Nephron progenitor cell (in vitro differentiated cells): Measurements from ENCODE around the gene COLQ.

Experiments used
- DNase-seq: peaks from one replicate; pipeline ENCODE4 v3.0.0; 2021
- H3K27ac Mint-ChIP-seq: 2 replicates; pipeline ENCODE4 v1.8.0; 2021; ENCODE audit warnings: mild to moderate bottlenecking, moderate library complexity, mixed read lengths
- H3K27me3 Mint-ChIP-seq: 2 replicates; pipeline ENCODE4 v1.8.0; 2021; ENCODE audit warnings: mild to moderate bottlenecking, low read depth, mixed read lengths; ENCODE audit not compliant: poor library complexity
- H3K36me3 Mint-ChIP-seq: 2 replicates; pipeline ENCODE4 v1.8.0; 2021; ENCODE audit warnings: low read depth, mixed read lengths
- H3K4me1 Mint-ChIP-seq: 2 replicates; pipeline ENCODE4 v1.8.0; 2021; ENCODE audit warnings: mixed read lengths
- H3K4me3 Mint-ChIP-seq: 2 replicates; pipeline ENCODE4 v1.8.0; 2021; ENCODE audit warnings: mild to moderate bottlenecking, moderate library complexity, mixed read lengths
- H3K9me3 Mint-ChIP-seq: 2 replicates; pipeline ENCODE4 v1.8.0; 2021; ENCODE audit warnings: mild to moderate bottlenecking, moderate library complexity, mixed read lengths
- TF ChIP-seq, protein P1 (sequence below): fragments of 200-600 bp; sonication (generic); IDR thresholded peaks from 2 replicates; pipeline ENCODE4 v1.5.0; 2021; ENCODE audit warnings: antibody characterized with exemption

Gene COLQ

DNA sequence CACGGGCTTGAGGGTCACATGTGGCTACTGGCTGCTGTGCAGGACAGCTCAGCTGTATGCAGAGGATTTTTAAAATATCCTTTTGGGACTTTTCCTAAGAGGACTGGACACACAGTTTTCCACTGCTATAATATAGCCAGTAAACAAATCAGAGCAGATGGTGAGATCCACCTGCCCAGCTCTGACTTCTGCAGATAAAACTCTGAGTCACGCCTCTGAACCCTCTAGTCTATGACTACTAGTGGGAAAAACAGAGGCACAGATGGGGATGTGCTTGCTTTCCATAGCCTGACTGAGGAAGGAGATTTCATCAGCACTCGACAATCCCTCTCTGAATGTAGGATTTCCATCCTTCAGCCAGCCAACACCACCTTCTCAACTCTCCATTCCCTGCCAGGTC, 45.1 kb downstream of the COLQ start:
- no peaks in the 10 kb centered on the region for H3K36me3 Mint-ChIP-seq
- DNase-seq: no peak
- peaks cover 6% of the 10 kb centered on the region for H3K9me3 Mint-ChIP-seq
- H3K4me1 Mint-ChIP-seq: no peaks in the 10 kb centered on the region
- H3K27me3 Mint-ChIP-seq: peaks cover 20% of the 10 kb centered on the region
- H3K27ac Mint-ChIP-seq: no peak overlapping the region
- TF ChIP-seq, protein P1, sequence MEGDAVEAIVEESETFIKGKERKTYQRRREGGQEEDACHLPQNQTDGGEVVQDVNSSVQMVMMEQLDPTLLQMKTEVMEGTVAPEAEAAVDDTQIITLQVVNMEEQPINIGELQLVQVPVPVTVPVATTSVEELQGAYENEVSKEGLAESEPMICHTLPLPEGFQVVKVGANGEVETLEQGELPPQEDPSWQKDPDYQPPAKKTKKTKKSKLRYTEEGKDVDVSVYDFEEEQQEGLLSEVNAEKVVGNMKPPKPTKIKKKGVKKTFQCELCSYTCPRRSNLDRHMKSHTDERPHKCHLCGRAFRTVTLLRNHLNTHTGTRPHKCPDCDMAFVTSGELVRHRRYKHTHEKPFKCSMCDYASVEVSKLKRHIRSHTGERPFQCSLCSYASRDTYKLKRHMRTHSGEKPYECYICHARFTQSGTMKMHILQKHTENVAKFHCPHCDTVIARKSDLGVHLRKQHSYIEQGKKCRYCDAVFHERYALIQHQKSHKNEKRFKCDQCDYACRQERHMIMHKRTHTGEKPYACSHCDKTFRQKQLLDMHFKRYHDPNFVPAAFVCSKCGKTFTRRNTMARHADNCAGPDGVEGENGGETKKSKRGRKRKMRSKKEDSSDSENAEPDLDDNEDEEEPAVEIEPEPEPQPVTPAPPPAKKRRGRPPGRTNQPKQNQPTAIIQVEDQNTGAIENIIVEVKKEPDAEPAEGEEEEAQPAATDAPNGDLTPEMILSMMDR: no peak
- H3K4me3 Mint-ChIP-seq: no peak overlapping the region

- TF ChIP-seq, protein P1: no peak
- Mint-ChIP-seq H3K27ac (no peak overlapping the region), H3K36me3 (no peaks in the 10 kb centered on the region), H3K9me3 (no peaks in the 10 kb centered on the region), H3K4me3 (no peak overlapping the region), H3K4me1 (no peaks in the 10 kb centered on the region), H3K27me3 (peaks cover 20% of the 10 kb centered on the region)
- DNase-seq: no peak
These were observed 46.3 kb downstream of the COLQ start for GRCh38 chr3:15475161-15475560.

DNA sequence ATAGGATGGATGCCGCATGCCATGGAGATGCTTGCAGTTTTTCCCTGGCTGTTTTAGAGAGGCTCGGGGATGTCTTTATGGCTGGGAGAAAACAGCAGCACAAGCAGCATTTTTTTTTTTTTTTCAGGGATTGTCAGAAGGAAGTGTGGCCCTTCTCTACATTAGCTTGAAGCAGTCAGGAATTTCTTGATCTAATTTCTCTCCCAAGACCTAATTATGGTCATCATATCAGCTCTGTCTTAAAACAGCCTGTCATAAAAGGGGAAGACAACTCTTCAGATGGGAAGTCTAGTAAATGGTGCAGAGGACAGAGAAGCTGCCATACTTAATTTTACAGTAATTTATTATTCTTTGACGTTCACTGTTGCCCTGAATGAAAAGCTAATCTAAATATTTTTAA, 49.6 kb downstream of the COLQ start:
- Mint-ChIP-seq H3K27me3 (peaks cover 9% of the 10 kb centered on the region), H3K9me3 (no peaks in the 10 kb centered on the region), H3K36me3 (peaks cover 2% of the 10 kb centered on the region), H3K4me3 (no peak overlapping the region), H3K27ac (no peak overlapping the region), H3K4me1 (no peaks in the 10 kb centered on the region)
- TF ChIP-seq, protein P1: no peak
- no peak for DNase-seq

DNA sequence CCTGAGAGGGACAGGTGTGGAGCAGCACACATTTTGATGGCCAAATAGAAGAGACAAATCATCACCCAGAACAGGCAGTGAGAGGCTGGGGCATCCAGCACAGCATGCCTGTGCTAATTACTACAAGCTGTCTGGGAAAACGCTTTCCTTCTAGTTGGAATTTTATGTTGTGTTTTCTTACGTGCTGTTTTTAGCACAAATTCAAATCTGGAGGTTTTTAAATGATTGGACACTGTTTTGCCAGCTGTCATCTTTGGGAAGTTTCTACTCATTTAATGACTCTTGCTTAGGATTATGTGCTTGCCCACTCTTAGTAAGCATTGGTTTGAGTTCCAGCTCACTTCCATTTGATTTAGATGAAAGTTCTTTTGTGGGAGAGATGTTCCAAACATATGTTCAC, 50.7 kb downstream of the COLQ start:
- Mint-ChIP-seq H3K9me3 (no peaks in the 10 kb centered on the region), H3K36me3 (peaks cover 9% of the 10 kb centered on the region), H3K27me3 (peaks cover 4% of the 10 kb centered on the region), H3K4me3 (no peak overlapping the region), H3K27ac (no peak overlapping the region), H3K4me1 (no peaks in the 10 kb centered on the region)
- DNase-seq: no peak
- TF ChIP-seq, protein P1: no peak

DNA sequence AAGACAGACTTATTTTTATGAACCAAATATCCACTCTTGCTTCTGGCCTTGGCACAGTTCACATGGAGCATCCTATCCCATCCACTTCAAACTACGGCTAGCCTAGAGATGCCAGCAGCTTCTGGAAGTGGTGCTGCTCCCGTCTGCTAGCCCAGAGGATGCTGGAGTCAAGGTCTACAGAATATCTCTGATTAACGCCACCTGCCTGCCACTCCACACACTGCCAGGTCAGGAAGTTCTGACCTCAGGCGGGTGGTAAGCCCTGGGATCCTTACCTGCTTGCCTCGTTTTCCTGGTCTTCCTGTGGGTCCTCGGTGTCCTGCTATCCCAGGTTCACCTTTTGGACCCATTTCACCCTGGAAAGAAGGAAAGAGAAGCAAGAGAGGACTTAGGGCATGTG, 51.2 kb downstream of the COLQ start:
- peaks cover 13% of the 10 kb centered on the region for H3K36me3 Mint-ChIP-seq
- no peak overlapping the region for H3K4me3 Mint-ChIP-seq
- H3K27ac Mint-ChIP-seq: no peak overlapping the region
- no peak for DNase-seq
- TF ChIP-seq, protein P1: no peak
- no peaks in the 10 kb centered on the region for H3K4me1 Mint-ChIP-seq
- no peaks in the 10 kb centered on the region for H3K9me3 Mint-ChIP-seq
- peaks cover 4% of the 10 kb centered on the region for H3K27me3 Mint-ChIP-seq

DNA sequence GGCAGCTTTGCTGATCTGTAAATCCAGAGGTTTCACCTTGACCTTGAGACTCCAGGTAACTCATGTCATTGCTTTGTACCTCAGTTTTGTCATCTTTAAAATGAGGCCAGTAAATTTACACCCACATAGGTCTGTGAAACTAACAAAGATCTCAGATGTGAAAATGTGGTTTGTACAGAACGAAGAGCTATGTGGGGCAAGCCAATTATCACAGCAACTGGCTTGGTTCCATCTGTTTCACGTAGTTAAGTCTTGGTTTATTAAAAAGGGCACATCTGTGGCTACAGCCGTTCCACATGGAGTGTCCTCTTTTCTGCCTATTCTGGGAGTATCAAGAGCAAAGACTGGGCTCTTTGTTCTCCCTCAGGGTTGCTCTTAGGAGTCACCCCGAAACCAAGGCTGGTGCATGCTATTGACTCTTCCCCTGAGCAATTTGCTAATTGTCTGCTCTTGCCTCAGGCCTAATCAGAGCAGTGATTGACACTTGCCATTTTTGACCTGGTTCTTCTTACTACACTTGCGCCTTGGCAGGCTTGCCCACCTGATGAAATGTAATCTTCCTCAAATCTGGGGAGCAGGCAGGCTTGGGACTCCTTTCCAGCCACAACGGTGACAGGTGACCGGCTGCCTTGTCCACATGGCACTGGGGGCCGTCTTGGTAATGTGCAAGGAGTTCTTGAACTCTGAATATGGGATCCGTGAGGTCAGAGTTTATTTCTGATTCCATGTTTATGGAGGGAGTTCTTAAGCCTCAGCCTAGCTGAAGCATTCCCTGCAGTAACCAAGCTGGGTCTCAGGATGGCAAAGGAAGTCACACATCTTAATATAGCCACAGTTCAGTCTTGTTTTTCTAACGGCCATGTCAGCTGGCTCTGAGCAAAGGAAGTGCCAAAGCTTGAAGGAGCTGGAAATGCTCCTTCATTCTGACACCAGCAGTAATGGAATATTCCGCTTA, 54.0 kb downstream of the COLQ start:
- Mint-ChIP-seq H3K9me3 (no peaks in the 10 kb centered on the region), H3K4me1 (no peaks in the 10 kb centered on the region), H3K4me3 (no peak overlapping the region), H3K36me3 (peaks cover 32% of the 10 kb centered on the region), H3K27me3 (peaks cover under 1% of the 10 kb centered on the region), H3K27ac (no peak overlapping the region)
- no peak for DNase-seq
- TF ChIP-seq, protein P1: no peak
